ENCODE measurements around the gene KRT6B.
"Not testable (repeated sequence)": the region's sequence is repeated elsewhere in the genome, so short reads cannot be mapped to it uniquely, and the experiment has no call there.

DNA sequence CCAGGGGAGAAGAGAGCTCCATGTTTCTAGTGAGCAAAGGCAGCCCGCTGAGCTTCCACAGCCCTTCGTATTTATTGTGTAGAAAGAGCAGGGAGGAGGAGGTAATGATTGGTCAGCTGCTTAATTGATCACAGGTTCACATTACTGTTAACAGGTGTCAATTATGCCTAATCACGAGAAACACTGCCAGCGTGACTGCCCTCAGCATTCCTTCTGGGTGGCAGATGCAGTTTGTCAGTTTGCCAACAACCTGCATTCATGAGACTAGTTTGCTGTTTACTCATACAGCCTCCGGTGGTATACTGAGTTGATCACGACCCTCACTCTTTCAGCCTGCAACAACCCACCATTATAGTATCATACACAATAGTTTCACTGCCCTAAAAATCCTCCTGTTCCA, 48.6 kb upstream of the KRT6B start:
- TF ChIP-seq GABPA, POLR2AphosphoS5 (IDR thresholded peaks at IDR 0.05; ENCODE audit: low read depth): not testable (repeated sequence)
- TF ChIP-seq, protein P1, sequence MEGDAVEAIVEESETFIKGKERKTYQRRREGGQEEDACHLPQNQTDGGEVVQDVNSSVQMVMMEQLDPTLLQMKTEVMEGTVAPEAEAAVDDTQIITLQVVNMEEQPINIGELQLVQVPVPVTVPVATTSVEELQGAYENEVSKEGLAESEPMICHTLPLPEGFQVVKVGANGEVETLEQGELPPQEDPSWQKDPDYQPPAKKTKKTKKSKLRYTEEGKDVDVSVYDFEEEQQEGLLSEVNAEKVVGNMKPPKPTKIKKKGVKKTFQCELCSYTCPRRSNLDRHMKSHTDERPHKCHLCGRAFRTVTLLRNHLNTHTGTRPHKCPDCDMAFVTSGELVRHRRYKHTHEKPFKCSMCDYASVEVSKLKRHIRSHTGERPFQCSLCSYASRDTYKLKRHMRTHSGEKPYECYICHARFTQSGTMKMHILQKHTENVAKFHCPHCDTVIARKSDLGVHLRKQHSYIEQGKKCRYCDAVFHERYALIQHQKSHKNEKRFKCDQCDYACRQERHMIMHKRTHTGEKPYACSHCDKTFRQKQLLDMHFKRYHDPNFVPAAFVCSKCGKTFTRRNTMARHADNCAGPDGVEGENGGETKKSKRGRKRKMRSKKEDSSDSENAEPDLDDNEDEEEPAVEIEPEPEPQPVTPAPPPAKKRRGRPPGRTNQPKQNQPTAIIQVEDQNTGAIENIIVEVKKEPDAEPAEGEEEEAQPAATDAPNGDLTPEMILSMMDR (IDR thresholded peaks at IDR 0.05; ENCODE audit: insufficient read depth, low read length), result not testable (repeated sequence)

Measured in HL-60 (cell line).